ENCODE measurements around the gene LENEP. TPM values are rescaled to one million over a fixed set of nuclear protein-coding genes. Genes with fewer than 3 reads are reported as not detected.
"Not testable (repeated sequence)": the region's sequence is repeated elsewhere in the genome, so short reads cannot be mapped to it uniquely, and the experiment has no call there.

LENEP gene
- total RNA-seq, 1 experiment from 2014 or later: 1.3 TPM

GRCh38 chr1:154975409-154976059 lies 17.9 kb upstream of the LENEP start:
- Histone ChIP-seq H3K4me3 (peak overlapping the region; percentile 87), H3K36me3 (ENCODE audit: low read depth) (peaks cover 23% of the 10 kb centered on the region), H3K27me3 (ENCODE audit: insufficient read depth, low read depth) (no peaks in the 10 kb centered on the region), H3K79me2 (ENCODE audit: low read depth) (peaks cover 64% of the 10 kb centered on the region), H2AFZ (peak overlapping the region; percentile 53), H3K27ac (peak overlapping the region; percentile 97), H3K9me3 (ENCODE audit: insufficient read depth, low read depth) (no peaks in the 10 kb centered on the region), H3K9me2 (ENCODE audit: insufficient read depth) (no peaks in the 10 kb centered on the region), H3K4me2 (peak overlapping the region; percentile 84), H4K20me1 (ENCODE audit: insufficient read depth) (peaks cover 6% of the 10 kb centered on the region; the same call in 1 of the 2 replicates), H3K4me1 (replicated peaks; ENCODE audit: insufficient read depth) (peaks cover 36% of the 10 kb centered on the region), H3F3A (ENCODE audit: insufficient read depth, low read depth) (peaks cover 78% of the 10 kb centered on the region)
- TF ChIP-seq EZH2 (IDR thresholded peaks at IDR 0.05; ENCODE audit: low read depth) (no peak), CTCF (conservative IDR thresholded peaks at IDR 0.05) (no peak)
- POLR2A ChIA-PET (ENCODE audit: unreplicated experiment): interaction anchor here (0.6 kb wide), 1 partner anchor 10 kb away, joined by 3 read pairs; no protein-coding TSS in a partner anchor
- no TSS peak for BruUV-seq (replicated peaks)
- intact Hi-C loops (cut with micrococcal nuclease; ENCODE audit: unreplicated experiment): no loop called here
- DNase-seq: peak; percentile 43 to 47
- CTCF ChIA-PET: no interaction called here

- Histone ChIP-seq H3K27ac (peak overlapping the region; percentile 8; the same call in 1 of the 2 replicates), H3K4me1 (replicated peaks; ENCODE audit: insufficient read depth) (peaks cover 22% of the 10 kb centered on the region), H3K4me2 (peak overlapping the region; percentile 84; the same call in 1 of the 2 replicates), H3F3A (ENCODE audit: insufficient read depth, low read depth) (peaks cover 74% of the 10 kb centered on the region), H3K79me2 (ENCODE audit: low read depth) (peaks cover 46% of the 10 kb centered on the region), H3K36me3 (ENCODE audit: low read depth) (peaks cover 23% of the 10 kb centered on the region)
- H3K4me3 ChIP-seq; H3K9me3 ChIP-seq (ENCODE audit: insufficient read depth, low read depth); DNase-seq; H4K20me1 ChIP-seq (ENCODE audit: insufficient read depth); H3K9me2 ChIP-seq (ENCODE audit: insufficient read depth); CTCF ChIA-PET; H3K27me3 ChIP-seq (ENCODE audit: insufficient read depth, low read depth); intact Hi-C loops (cut with micrococcal nuclease; ENCODE audit: unreplicated experiment); BruUV-seq (replicated peaks); H2AFZ ChIP-seq: not testable (repeated sequence)
- POLR2A ChIA-PET (ENCODE audit: unreplicated experiment): interaction anchor here (0.7 kb wide), 1 partner anchor 563 kb away, joined by 5 read pairs; no protein-coding TSS in a partner anchor
Measured at GRCh38 chr1:154977762-154978161, 15.6 kb upstream of the LENEP start.

DNA sequence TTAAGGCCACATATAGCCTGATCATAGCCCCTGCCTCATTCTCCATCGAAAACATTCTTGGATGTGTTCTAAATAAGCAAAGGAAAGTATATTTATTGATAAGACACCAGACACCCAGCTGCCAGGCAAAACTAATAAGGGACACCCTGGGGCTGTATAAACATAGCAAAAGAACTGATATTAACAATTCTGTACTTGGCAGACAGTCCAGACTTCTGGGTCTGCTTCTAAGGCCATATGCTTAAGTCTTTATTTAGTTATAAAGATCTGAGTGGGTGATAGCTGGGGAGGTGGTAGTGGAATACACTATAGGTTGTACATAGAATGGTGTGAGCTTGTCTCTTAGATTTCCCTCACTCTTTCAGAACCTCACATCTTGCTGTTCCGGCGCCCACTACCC lies 15.0 kb upstream of the LENEP start:
- no peak for DNase-seq
- Histone ChIP-seq H3K9me2 (ENCODE audit: insufficient read depth) (no peaks in the 10 kb centered on the region), H3F3A (ENCODE audit: insufficient read depth, low read depth) (peaks cover 69% of the 10 kb centered on the region), H3K27ac (no peak overlapping the region), H3K4me2 (no peak overlapping the region), H3K27me3 (ENCODE audit: insufficient read depth, low read depth) (no peaks in the 10 kb centered on the region), H3K36me3 (ENCODE audit: low read depth) (peaks cover 23% of the 10 kb centered on the region), H4K20me1 (ENCODE audit: insufficient read depth) (peaks cover 6% of the 10 kb centered on the region; the same call in 1 of the 2 replicates), H2AFZ (no peak overlapping the region), H3K4me1 (replicated peaks; ENCODE audit: insufficient read depth) (peaks cover 18% of the 10 kb centered on the region), H3K79me2 (ENCODE audit: low read depth) (peaks cover 47% of the 10 kb centered on the region), H3K9me3 (ENCODE audit: insufficient read depth, low read depth) (no peaks in the 10 kb centered on the region), H3K4me3 (no peak overlapping the region)
- TF ChIP-seq EZH2 (IDR thresholded peaks at IDR 0.05; ENCODE audit: low read depth) (no peak), CTCF (conservative IDR thresholded peaks at IDR 0.05) (no peak)
- intact Hi-C loops (cut with micrococcal nuclease; ENCODE audit: unreplicated experiment): no loop called here
- BruUV-seq (replicated peaks): no TSS peak
- CTCF ChIA-PET: no interaction called here
- POLR2A ChIA-PET (ENCODE audit: unreplicated experiment): no interaction called here
